Amygdala (tissue), 56 donors: ENCODE data around the gene C1QL4.
"Not testable (repeated sequence)": the region's sequence is repeated elsewhere in the genome, so short reads cannot be mapped to it uniquely, and the experiment has no call there.

ENCODE experiments used
- DNase-seq, 56 donors: peaks; one replicate each; lab custom pipeline; 2025; lab: John Stamatoyannopoulos, UW

Gene C1QL4

GRCh38 chr12:49284672-49285071, 52.3 kb downstream of the C1QL4 start:
- no peak for DNase-seq

- DNase-seq, result no peak
Observed at GRCh38 chr12:49283541-49284429, 53.2 kb downstream of the C1QL4 start.

GRCh38 chr12:49282740-49283375, 54.1 kb downstream of the C1QL4 start:
- not testable (repeated sequence) for DNase-seq
